Hematopoietic multipotent progenitor cell treated with erythropoietin and hydrocortisone succinate and interleukin-3 and kit ligand, for 4 days (in vitro differentiated cells): ENCODE results near the gene LIX1.
"Not testable (repeated sequence)": the region's sequence is repeated elsewhere in the genome, so short reads cannot be mapped to it uniquely, and the experiment has no call there.

ENCODE experiments used
- DNase-seq: peaks from one replicate; pipeline ENCODE4 v3.0.0-alpha.2; 2015

The LIX1 gene

DNA sequence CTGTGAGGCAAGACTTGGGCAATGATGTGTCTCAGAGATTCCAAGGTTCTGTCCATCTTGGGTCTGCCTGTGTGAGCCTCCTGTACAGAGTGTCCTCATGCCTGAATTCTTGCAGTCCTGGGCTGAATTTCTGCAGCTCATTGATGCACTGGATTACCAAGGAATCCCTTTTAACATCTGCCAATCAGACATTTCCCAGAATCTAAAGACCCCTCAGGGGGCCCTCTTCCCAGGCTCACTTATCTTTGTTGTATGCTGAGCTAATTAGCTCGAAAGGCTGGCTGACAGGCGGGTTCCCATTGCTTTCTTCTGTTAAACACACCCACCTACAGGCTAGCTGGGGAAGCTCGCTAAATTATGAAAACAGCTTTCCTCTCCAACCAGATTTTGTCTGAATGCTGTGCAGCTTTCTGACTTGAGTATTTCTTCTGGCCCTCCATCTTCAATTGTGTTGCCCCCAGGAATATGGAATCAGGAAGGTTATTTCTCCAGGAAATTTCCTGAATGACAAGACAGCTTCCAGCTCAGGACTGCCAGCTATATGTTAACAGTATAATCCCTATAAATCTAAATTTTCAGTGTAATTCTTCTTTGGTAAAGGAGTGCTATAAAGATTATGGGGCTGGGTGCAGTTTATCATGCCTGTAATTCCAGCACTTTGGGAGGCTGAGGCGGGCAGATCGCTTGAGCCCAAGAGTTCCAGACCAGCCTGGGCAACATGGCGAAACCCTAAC lies at the start of gene LIX1:
TSS of gene LIX1 (minus strand) at position 91 of the 734 bp plus-strand sequence. CDS start at position 56, 35 bp downstream.
- peak; percentile 78 for DNase-seq

- DNase-seq: no peak
Measured at GRCh38 chr5:97191893-97192292, 49.5 kb upstream of the LIX1 start.

DNA sequence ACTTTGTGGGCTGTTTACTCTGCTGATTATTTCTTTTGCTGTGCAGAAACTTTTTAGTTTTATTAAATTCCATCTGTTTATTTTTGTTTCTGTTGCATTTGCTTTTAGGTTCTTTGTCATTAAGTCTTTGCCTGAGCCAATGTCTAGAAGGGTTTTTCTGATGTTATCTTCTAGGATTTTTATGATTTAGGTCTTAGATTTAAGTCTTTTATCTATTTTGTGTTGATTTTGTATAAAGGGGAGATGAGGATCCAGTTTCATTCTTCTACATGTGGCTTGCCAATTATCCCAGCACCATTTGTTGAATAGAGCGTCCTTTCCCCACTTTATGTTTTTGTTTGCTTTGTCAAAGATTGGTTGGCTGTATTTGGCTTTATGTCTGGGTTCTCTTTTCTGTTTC lies 47.1 kb upstream of the LIX1 start:
- DNase-seq: not testable (repeated sequence)

DNA sequence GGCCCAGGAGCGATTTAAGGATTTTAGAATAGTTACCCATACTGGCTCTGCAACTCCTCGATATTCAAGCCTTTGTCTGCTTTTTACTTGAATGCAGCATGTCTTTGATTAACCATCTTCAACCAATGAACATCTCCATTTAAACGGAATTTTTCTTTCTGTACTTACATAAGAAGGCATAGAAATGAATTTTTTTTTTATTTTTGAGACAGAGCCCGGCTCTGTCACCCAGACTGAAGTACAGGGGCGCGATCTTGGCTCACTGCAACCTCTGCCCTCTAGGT lies 41.5 kb upstream of the LIX1 start:
- no peak for DNase-seq

GRCh38 chr5:97183100-97183929 lies 40.9 kb upstream of the LIX1 start, which contains the start of gene RIOK2:
RIOK2 (minus strand) TSS chr5:97183247; CDS start chr5:97183191, 56 bp downstream.
- peak; percentile 99 for DNase-seq

DNA sequence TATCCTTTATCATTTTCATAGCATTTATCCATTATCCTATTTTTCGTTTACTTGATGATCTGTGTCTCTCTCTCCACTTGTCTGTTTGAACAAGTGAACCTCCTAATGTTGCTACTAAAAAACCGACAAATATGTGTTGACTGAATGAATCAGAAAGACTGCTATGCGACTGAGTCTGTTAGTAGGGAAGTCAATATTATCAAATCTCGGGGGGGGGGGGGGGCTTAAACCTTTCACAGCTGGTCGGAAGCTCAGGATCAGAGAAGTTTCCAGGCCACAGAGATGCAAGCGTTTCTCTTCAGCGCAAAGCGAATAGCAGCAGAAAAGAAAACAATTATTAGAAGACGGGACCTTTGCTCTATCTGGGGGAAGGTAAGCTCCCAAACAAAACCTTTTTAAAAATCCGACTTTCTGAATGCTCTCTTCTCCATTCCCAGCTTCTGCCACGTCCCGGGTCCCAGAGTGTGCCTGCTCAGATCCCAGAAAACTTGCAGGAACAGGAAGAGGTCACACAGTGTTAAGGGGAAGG lies 40.2 kb upstream of the LIX1 start:
- DNase-seq: peak; percentile 44

- no peak for DNase-seq
Measured at GRCh38 chr5:97181856-97182545, 39.6 kb upstream of the LIX1 start.

DNA sequence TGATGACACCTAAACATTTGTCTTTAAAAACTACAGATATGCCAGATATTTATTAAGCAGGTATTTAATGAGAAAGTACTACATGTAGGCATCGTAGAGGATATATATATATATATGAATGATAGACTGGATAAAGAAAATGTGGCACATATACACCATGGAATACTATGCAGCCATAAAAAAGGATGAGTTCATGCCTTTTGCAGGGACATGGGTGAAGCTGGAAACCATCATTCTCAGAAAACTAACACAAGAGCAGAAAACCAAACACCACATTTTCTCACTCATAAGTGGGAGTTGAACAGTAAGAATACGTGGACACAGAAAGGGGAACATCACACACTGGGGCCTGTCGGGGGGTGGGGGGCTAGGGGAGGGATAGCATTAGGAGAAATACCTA lies 37.0 kb upstream of the LIX1 start:
- DNase-seq: not testable (repeated sequence)

DNA sequence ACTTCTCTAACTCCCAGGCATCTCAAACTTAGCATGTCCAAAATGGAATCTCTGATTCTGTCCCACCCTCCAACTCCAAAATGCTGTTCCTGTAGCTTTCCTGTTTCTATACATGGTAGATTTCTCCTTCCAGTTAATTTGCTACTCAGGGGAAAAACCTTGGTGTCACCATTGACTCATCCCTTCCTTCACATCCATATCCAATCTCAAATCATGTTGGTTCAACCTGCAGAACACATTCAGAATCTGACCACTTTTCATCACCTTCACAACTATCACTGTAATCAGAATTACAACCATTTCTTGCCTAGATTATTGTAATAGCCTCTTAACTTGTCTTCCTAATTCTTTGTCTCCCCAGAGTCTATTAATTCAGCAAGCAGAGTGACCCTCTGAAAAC lies 29.8 kb upstream of the LIX1 start:
- no peak for DNase-seq

DNA sequence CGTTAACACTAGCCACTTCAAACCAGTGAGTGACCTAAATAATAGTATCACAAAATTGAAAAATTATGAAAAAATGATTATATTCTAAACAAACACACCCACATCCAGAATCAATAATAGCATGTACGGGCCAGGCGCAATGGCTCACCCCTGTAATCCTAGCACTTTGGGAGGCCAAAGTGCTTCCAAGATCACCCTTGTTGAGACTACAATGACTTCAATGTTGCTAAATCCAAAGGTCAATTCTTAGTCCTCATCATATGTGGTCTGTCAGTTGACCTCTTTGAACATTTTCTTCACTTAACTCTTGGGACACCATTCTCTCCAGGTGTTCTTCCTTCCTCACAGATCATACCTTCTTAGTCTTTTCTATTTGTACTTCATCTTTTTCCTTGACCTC lies 29.3 kb upstream of the LIX1 start:
- no peak for DNase-seq

DNA sequence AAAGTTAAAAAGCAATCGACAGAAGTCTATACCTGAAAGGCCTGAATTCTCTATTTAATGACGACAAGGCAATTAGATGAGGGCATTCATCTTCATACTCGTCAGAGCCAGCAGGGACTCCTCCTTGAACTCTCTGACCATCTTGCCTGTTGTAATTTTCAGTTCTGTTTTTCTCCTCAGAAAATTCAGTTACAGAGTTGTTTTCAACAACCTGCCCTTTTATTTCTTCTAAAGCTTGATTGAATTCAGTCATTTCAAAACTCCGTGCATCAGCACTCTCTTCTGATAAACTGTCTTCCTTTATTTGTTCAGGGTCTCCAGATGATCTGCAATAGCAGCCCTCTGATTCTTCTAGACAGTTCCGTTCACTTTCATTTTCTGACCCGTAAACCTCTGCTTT lies 25.0 kb upstream of the LIX1 start:
- DNase-seq: no peak

GRCh38 chr5:97165726-97166125 lies 23.3 kb upstream of the LIX1 start:
- DNase-seq: no peak

DNA sequence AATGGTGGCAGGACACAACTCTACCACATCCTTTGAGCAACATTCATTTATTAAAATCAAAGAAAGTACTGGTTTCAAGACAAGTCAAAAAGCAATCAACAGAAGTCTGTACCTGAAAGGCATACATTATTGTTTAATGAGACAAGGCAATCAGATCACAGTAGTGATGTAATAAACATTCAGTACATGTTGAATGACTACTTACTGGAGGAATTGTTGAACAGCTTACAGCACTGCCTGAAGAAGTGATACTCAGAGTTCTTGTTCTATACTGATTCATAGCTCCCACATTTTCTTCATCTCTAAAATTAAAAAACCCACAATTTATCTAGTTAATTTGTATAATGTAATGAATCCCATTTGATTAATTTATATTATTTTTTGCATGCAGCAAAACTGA lies 22.4 kb upstream of the LIX1 start:
- no peak for DNase-seq

- no peak for DNase-seq
Measured at GRCh38 chr5:97163790-97164285, 21.4 kb upstream of the LIX1 start.

- DNase-seq: peak; percentile 56
Measured at GRCh38 chr5:97163360-97163764, 21.0 kb upstream of the LIX1 start.

- DNase-seq: peak; percentile 79
Measured at GRCh38 chr5:97162045-97162444, 19.6 kb upstream of the LIX1 start.

- no peak for DNase-seq
Measured at GRCh38 chr5:97157689-97158088, 15.3 kb upstream of the LIX1 start.

DNA sequence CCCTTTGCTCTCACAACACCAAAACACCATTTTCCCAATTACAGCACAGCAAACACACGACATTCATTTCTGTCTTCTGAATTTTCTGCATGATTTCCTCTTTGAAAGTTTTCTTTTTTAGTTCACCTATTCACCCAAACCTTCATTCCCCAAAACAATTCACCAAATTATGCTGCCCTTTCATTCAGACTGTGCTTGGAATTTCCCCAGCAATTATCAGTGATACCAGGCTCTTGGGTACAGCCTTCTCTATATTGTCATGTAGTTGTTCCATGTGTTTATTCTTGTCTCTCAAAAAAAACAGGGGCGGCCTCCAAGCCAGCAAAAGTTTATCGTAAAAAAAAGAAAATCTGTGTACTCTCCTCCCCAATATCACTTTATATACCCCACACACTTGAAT lies 9.0 kb upstream of the LIX1 start:
- no peak for DNase-seq

GRCh38 chr5:97150401-97150800 lies 8.0 kb upstream of the LIX1 start:
- DNase-seq: no peak

- DNase-seq: no peak
Measured at GRCh38 chr5:97149709-97150108, 7.3 kb upstream of the LIX1 start.

GRCh38 chr5:97148288-97148687 lies 5.9 kb upstream of the LIX1 start:
- DNase-seq: no peak

DNA sequence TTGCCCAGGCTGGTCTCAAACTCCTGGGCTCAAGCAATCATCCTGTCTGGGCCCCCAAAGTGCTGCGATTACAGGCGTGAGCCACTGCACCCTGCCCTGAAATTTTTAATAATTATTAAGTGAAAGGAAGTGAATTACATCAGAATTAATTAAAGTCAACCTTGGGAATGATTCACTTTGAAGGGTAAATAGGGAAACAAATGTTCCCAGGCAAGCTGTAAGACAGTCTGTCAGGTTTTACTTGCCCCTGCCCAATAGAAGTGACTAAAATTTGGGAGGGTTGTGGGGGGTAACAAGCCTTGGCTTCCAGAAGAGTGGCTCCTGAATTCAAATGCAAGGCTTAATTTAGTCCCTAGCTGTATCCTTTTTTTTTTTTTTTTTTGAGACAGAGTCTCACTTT lies 1.3 kb upstream of the LIX1 start:
- DNase-seq: no peak

GRCh38 chr5:97141539-97141938 lies 872 bp downstream of the LIX1 start:
- no peak for DNase-seq
